Ascending aorta (tissue), 2 donors: ENCODE data around the gene PCYOX1L. TPM values are rescaled to one million over a fixed set of nuclear protein-coding genes. Genes with fewer than 3 reads are reported as not detected.

Source experiments
- DNase-seq, 2 donors: peaks; one replicate each; pipeline ENCODE4 v3.0.0-alpha.2; 2019; ENCODE audit warnings: low spot score in 2 of 2
- H3K27ac ChIP-seq, 2 donors: fragments of 200-600 bp; sonication (generic); one replicate each; pipeline ENCODE4 v1.5.1; 2016 to 2017; ENCODE audit warnings: mild to moderate bottlenecking in 1 of 2
- H3K27me3 ChIP-seq: fragments of 200-600 bp; sonication (generic); one replicate; pipeline ENCODE4 v1.5.1; 2017
- H3K36me3 ChIP-seq, 2 donors: fragments of 200-600 bp; sonication (generic); one replicate each; pipeline ENCODE4 v1.5.1; 2016
- H3K4me1 ChIP-seq, 2 donors: fragments of 200-600 bp; sonication (generic); one replicate each; pipeline ENCODE4 v1.5.1; 2016 to 2017; ENCODE audit warnings: mild to moderate bottlenecking in 1 of 2
- H3K4me3 ChIP-seq, 2 donors: fragments of 200-600 bp; sonication (generic); one replicate each; pipeline ENCODE4 v1.5.1; 2016 to 2017; ENCODE audit warnings: mild to moderate bottlenecking in 1 of 2
- H3K9me3 ChIP-seq, 2 donors: fragments of 200-600 bp; sonication (generic); one replicate each; pipeline ENCODE4 v1.5.1; 2016
- CTCF ChIP-seq, 3 experiments: fragments of 200-600 bp in 2 of 3; fragments of 450-650 bp in 1 of 3; sonication (generic) in 2 of 3; IDR thresholded peaks; one replicate each; pipeline ENCODE4 v1.5.1; 2016 to 2019; ENCODE audit warnings: antibody characterized with exemption in 3 of 3, mild to moderate bottlenecking in 1 of 3, moderate library complexity in 1 of 3
- intact Hi-C: fragments of 100-400 bp; cut with DNase I; formaldehyde crosslinking; loops from one replicate; pipeline ENCODE4 v1.15.1; 2023
- total RNA-seq: library from RNA; depleted of rRNA; stranded (reverse); fragments of >200 nt; gene quantifications from one replicate; pipeline ENCODE4 v1.1.0, GENCODE V29; 2016

The PCYOX1L gene
- total RNA-seq, 1 donor from 2014 or later, result 1.5 TPM

DNA sequence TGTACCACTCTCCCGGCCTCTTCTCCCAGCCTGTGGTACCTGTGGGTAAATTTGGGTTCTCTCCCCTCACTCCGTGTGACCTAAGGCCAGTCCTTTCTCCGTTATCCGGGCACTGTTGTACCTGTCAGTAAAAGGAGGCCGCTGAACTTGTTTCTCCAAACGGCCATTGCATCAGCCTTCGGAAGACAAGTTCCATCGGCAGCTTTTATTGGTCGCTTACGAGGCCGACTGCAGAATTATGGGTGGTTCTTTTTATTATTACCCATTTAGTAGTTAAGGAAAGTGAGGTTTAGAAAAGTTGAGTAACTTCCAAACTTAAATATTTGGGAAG, 12.0 kb upstream of the PCYOX1L start:
- no peak for DNase-seq
- Histone ChIP-seq H3K27me3 (no peaks in the 10 kb centered on the region), H3K4me1 (peaks cover 0 to 8% of the 10 kb centered on the region in 2 donors), H3K9me3 (no peaks in the 10 kb centered on the region), H3K4me3 (peak overlapping the region; percentile 70 to 76), H3K27ac (peak overlapping the region; percentile 71 to 80), H3K36me3 (peaks cover 19 to 29% of the 10 kb centered on the region in 2 donors)
- intact Hi-C loops, result loop anchor here (1.0 to 10.0 kb wide), 2 partner anchors 11 to 201 kb away; partner anchors contain the start of gene ABLIM3
- no peak for TF ChIP-seq CTCF (IDR thresholded peaks at IDR 0.05)

GRCh38 chr5:149348518-149348917, 9.3 kb upstream of the PCYOX1L start:
- intact Hi-C loops, result loop anchor here (10.0 kb wide), 1 partner anchor 204 kb away; the partner anchor contains the start of gene ABLIM3
- Histone ChIP-seq H3K9me3 (no peaks in the 10 kb centered on the region), H3K36me3 (peaks cover 28 to 54% of the 10 kb centered on the region in 2 donors), H3K27ac (no peak overlapping the region), H3K27me3 (no peaks in the 10 kb centered on the region), H3K4me3 (no peak overlapping the region), H3K4me1 (peaks cover 0 to 8% of the 10 kb centered on the region in 2 donors)
- no peak for DNase-seq
- no peak for TF ChIP-seq CTCF (IDR thresholded peaks at IDR 0.05)

DNA sequence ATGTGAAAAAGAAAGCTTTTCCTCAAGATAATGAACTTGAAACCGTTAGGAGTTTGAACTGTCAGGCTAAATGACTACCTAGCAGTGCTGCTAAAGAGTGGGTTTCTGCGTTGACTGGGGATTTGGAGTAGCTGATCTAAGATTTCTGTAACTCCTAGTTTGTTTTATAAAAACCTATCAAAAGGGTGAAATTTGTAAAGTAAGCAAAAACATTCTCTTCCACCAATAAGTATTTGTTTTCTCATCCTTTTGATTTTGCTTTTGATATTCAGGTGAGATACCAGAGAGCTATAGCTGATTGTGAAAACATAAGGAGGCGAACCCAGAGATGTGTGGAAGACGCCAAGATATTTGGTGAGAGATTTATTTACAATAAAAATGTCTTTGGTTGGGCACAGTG, 8.5 kb upstream of the PCYOX1L start:
- no peaks in the 10 kb centered on the region for H3K9me3 ChIP-seq
- H3K27ac ChIP-seq, result no peak overlapping the region
- H3K27me3 ChIP-seq, result no peaks in the 10 kb centered on the region
- intact Hi-C loops, result loop anchor here (10.0 kb wide), 1 partner anchor 205 kb away; the partner anchor contains the start of gene ABLIM3
- H3K4me3 ChIP-seq, result no peak overlapping the region
- TF ChIP-seq CTCF (IDR thresholded peaks at IDR 0.05), result no peak
- peaks cover 0 to 8% of the 10 kb centered on the region in 2 donors for H3K4me1 ChIP-seq
- DNase-seq, result no peak
- peaks cover 28 to 63% of the 10 kb centered on the region in 2 donors for H3K36me3 ChIP-seq

- intact Hi-C loops, result no loop called here
- H3K4me1 ChIP-seq, result no peaks in the 10 kb centered on the region
- no peak overlapping the region for H3K27ac ChIP-seq
- TF ChIP-seq CTCF (IDR thresholded peaks at IDR 0.05), result no peak
- no peaks in the 10 kb centered on the region for H3K9me3 ChIP-seq
- no peaks in the 10 kb centered on the region for H3K27me3 ChIP-seq
- no peak overlapping the region for H3K4me3 ChIP-seq
- no peak for DNase-seq
- H3K36me3 ChIP-seq, result peaks cover 28 to 74% of the 10 kb centered on the region in 2 donors
Measured at GRCh38 chr5:149352169-149352568, 5.7 kb upstream of the PCYOX1L start.

GRCh38 chr5:149353911-149354310, 3.9 kb upstream of the PCYOX1L start:
- Histone ChIP-seq H3K9me3 (no peaks in the 10 kb centered on the region), H3K27ac (no peak overlapping the region), H3K36me3 (peaks cover 27 to 64% of the 10 kb centered on the region in 2 donors), H3K27me3 (no peaks in the 10 kb centered on the region), H3K4me1 (peaks cover 0 to 9% of the 10 kb centered on the region in 2 donors), H3K4me3 (no peak overlapping the region)
- DNase-seq, result no peak
- TF ChIP-seq CTCF (IDR thresholded peaks at IDR 0.05), result no peak
- intact Hi-C loops, result no loop called here

GRCh38 chr5:149355688-149356087, 2.2 kb upstream of the PCYOX1L start:
- intact Hi-C loops, result no loop called here
- Histone ChIP-seq H3K9me3 (no peaks in the 10 kb centered on the region), H3K27me3 (no peaks in the 10 kb centered on the region), H3K27ac (no peak overlapping the region), H3K36me3 (peaks cover 11 to 46% of the 10 kb centered on the region in 2 donors), H3K4me1 (peaks cover 0 to 9% of the 10 kb centered on the region in 2 donors), H3K4me3 (no peak overlapping the region)
- no peak for DNase-seq
- no peak for TF ChIP-seq CTCF (IDR thresholded peaks at IDR 0.05)
